Fibroblast of lung (primary cell): ENCODE measurements around the gene MUC12. TPM values are rescaled to one million over a fixed set of nuclear protein-coding genes. Genes with fewer than 3 reads are reported as not detected.

Source experiments
- DNase-seq, 2 donors: peaks; one replicate each; pipeline versions ENCODE4 v3.0.0 to v3.0.0-alpha.2; 2010; ENCODE audit warnings: low read depth in 2 of 2
- H2AFZ ChIP-seq: 2 replicates; pipeline ENCODE4 v1.5.1; 2012; ENCODE audit warnings: low read length, control low read depth, inconsistent platforms
- H3K27ac ChIP-seq: 2 replicates; pipeline ENCODE4 v1.5.1; 2011; ENCODE audit warnings: low read length, control low read depth; ENCODE audit not compliant: insufficient read depth
- H3K27me3 ChIP-seq: 2 replicates; pipeline ENCODE4 v1.5.1; 2011; ENCODE audit warnings: mild to moderate bottlenecking, low read length; ENCODE audit not compliant: control insufficient read depth, insufficient read depth
- H3K36me3 ChIP-seq: 2 replicates; pipeline ENCODE4 v1.5.1; 2011; ENCODE audit warnings: low read length; ENCODE audit not compliant: control insufficient read depth, insufficient read depth
- H3K4me1 ChIP-seq: 2 replicates; pipeline ENCODE4 v1.5.1; 2011; ENCODE audit warnings: low read length; ENCODE audit not compliant: control insufficient read depth, insufficient read depth; ENCODE audit errors: extremely low read depth
- H3K4me2 ChIP-seq: 2 replicates; pipeline ENCODE4 v1.5.1; 2011; ENCODE audit warnings: low read length, control low read depth; ENCODE audit not compliant: insufficient read depth; ENCODE audit errors: extremely low read depth
- H3K4me3 ChIP-seq, 4 experiments: fragments of 200-600 bp in 1 of 4; sonication (generic) in 1 of 4; replicated peaks in 1 of 4; 2 replicates each; pipeline ENCODE4 v1.5.1; 2011 to 2016; ENCODE audit warnings: low read length in 4 of 4, low read depth in 3 of 4, mild to moderate bottlenecking in 3 of 4, control low read depth in 2 of 4, inconsistent platforms in 1 of 4, mixed read lengths in 1 of 4; ENCODE audit not compliant: insufficient read depth in 1 of 4; ENCODE audit errors: control extremely low read depth in 1 of 4
- H3K79me2 ChIP-seq: 2 replicates; pipeline ENCODE4 v1.5.1; 2012; ENCODE audit warnings: mild to moderate bottlenecking, low read length, inconsistent platforms; ENCODE audit not compliant: control insufficient read depth, insufficient read depth
- H3K9ac ChIP-seq: 2 replicates; pipeline ENCODE4 v1.5.1; 2011; ENCODE audit warnings: mild to moderate bottlenecking, low read length, control low read depth; ENCODE audit not compliant: insufficient read depth
- H3K9me3 ChIP-seq: 2 replicates; pipeline ENCODE4 v1.5.1; 2012; ENCODE audit warnings: low read depth, low read length; ENCODE audit not compliant: control insufficient read depth, insufficient read depth
- H4K20me1 ChIP-seq: 2 replicates; pipeline ENCODE4 v1.5.1; 2011; ENCODE audit warnings: low read length; ENCODE audit not compliant: control insufficient read depth, insufficient read depth; ENCODE audit errors: extremely low read depth
- EZH2 ChIP-seq: IDR thresholded peaks from 2 replicates; pipeline ENCODE4 v1.5.1; 2012; ENCODE audit warnings: low read length, control low read depth, mild to moderate bottlenecking; ENCODE audit errors: missing control alignments
- polyA plus RNA-seq, 2 donors: library from polyadenylated mRNA; depleted of rRNA in 1 of 2; stranded (reverse) in 1 of 2; unstranded in 1 of 2; fragments of >200 nt; gene quantifications; 2 replicates each; pipeline ENCODE4 v1.2.1, GENCODE V29; 2011 to 2012; ENCODE audit warnings: missing spikeins in 1 of 2
- total RNA-seq: library from RNA; depleted of rRNA; stranded (reverse); fragments of >200 nt; gene quantifications from 2 replicates; pipeline ENCODE4 v1.2.1, GENCODE V29; 2014
- TF ChIP-seq, protein P1 (sequence below), 2 donors: IDR thresholded peaks in 1 of 2; conservative IDR thresholded peaks in 1 of 2; 1 replicate in 1 of 2; 2 replicates in 1 of 2; pipeline ENCODE4 v1.5.1; 2011 to 2012; ENCODE audit warnings: low read length in 2 of 2, control low read depth in 1 of 2, inconsistent platforms in 1 of 2, low read depth in 1 of 2, mild to moderate bottlenecking in 1 of 2

MUC12 gene
- total and polyA plus RNA-seq, 2 donors (not counting 1 experiment from before 2014, with no cell fraction given), result 0.50 to 0.95 TPM

DNA sequence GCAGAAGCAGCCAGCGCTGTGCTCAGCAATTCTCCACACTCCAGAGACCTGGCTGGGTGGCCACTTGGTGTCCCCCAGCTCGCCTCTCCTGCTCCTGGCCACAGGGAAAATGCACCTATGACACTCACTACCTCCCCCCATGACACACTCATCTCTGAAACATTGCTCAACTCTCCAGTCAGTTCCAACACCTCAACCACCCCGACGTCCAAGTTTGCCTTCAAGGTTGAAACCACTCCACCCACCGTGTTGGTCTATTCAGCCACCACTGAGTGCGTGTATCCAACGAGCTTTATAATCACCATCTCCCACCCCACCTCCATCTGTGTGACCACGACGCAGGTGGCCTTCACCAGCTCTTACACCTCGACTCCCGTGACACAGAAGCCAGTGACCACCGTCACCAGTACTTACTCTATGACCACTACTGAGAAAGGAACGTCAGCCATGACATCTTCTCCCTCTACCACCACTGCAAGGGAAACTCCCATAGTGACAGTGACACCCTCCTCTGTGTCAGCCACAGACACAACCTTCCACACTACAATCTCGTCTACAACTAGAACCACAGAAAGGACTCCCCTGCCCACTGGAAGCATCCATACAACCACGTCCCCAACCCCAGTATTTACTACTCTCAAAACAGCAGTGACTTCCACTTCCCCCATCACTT, 17.3 kb upstream of the MUC12 start:
- Histone ChIP-seq H3K9me3 (no peaks in the 10 kb centered on the region), H3K4me3 (no peak overlapping the region), H3K4me2 (no peak overlapping the region), H3K9ac (no peak overlapping the region), H3K4me1 (no peaks in the 10 kb centered on the region), H2AFZ (no peak overlapping the region), H3K79me2 (no peaks in the 10 kb centered on the region), H3K27me3 (peaks cover 7% of the 10 kb centered on the region), H3K27ac (no peak overlapping the region), H3K36me3 (no peaks in the 10 kb centered on the region), H4K20me1 (no peaks in the 10 kb centered on the region)
- DNase-seq, result no peak
- no peak for TF ChIP-seq EZH2

DNA sequence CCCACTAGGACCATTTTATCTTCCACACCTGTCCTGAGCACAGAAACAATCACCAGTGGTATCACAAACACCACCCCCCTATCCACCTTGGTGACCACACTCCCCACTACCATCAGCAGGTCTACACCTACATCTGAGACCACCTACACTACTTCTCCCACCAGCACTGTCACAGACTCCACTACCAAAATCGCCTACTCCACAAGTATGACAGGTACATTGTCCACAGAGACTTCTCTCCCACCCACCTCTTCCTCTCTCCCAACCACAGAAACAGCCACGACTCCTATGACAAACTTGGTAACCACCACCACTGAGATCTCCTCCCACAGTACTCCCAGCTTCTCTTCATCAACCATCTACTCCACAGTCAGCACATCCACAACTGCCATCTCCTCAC, 16.7 kb upstream of the MUC12 start:
- Histone ChIP-seq H3K4me2 (no peak overlapping the region), H3K4me3 (no peak overlapping the region), H4K20me1 (no peaks in the 10 kb centered on the region), H3K79me2 (no peaks in the 10 kb centered on the region), H2AFZ (no peak overlapping the region), H3K36me3 (no peaks in the 10 kb centered on the region), H3K9me3 (no peaks in the 10 kb centered on the region), H3K27me3 (peaks cover 7% of the 10 kb centered on the region), H3K27ac (no peak overlapping the region), H3K4me1 (no peaks in the 10 kb centered on the region), H3K9ac (no peak overlapping the region)
- DNase-seq, result no peak
- TF ChIP-seq EZH2, result no peak
- TF ChIP-seq, protein P1, sequence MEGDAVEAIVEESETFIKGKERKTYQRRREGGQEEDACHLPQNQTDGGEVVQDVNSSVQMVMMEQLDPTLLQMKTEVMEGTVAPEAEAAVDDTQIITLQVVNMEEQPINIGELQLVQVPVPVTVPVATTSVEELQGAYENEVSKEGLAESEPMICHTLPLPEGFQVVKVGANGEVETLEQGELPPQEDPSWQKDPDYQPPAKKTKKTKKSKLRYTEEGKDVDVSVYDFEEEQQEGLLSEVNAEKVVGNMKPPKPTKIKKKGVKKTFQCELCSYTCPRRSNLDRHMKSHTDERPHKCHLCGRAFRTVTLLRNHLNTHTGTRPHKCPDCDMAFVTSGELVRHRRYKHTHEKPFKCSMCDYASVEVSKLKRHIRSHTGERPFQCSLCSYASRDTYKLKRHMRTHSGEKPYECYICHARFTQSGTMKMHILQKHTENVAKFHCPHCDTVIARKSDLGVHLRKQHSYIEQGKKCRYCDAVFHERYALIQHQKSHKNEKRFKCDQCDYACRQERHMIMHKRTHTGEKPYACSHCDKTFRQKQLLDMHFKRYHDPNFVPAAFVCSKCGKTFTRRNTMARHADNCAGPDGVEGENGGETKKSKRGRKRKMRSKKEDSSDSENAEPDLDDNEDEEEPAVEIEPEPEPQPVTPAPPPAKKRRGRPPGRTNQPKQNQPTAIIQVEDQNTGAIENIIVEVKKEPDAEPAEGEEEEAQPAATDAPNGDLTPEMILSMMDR (conservative IDR thresholded peaks at IDR 0.05 in 1 of 2, IDR thresholded peaks at IDR 0.05 in 1 of 2; ENCODE audit: low read depth in 1 of 2, low read length in 2 of 2), result no peak

DNA sequence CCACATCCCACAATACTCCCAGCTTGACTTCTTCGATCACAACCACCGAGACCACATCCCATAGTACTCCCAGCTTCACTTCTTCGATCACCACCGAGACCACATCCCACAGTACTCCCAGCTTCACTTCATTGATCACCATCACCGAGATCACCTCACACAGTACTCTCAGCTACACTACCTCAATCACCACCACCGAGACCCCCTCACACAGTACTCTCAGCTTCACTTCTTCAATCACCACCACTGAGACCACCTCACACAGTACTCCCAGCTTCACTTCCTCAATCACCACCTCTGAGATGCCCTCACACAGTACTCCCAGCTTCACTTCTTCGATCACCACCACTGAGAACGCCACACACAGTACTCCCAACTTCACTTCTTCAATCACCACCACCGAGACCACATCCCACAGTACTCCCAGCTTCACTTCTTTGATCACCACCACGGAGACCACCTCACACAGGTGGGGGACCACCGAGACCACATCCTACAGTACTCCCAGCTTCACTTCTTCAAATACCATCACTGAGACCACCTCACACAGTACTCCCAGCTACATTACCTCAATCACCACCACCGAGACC, 11.4 kb upstream of the MUC12 start:
- Histone ChIP-seq H3K9me3 (no peaks in the 10 kb centered on the region), H2AFZ (no peak overlapping the region), H3K27ac (no peak overlapping the region), H3K4me3 (no peak overlapping the region), H3K4me1 (no peaks in the 10 kb centered on the region), H3K36me3 (no peaks in the 10 kb centered on the region), H3K27me3 (peaks cover 15% of the 10 kb centered on the region), H3K79me2 (no peaks in the 10 kb centered on the region), H3K9ac (no peak overlapping the region), H4K20me1 (no peaks in the 10 kb centered on the region), H3K4me2 (no peak overlapping the region)
- TF ChIP-seq EZH2, result no peak
- TF ChIP-seq, protein P1 (conservative IDR thresholded peaks at IDR 0.05 in 1 of 2, IDR thresholded peaks at IDR 0.05 in 1 of 2; ENCODE audit: low read depth in 1 of 2, low read length in 2 of 2), result no peak
- peak in 1 of 2 donors; percentile 15 for DNase-seq
